ENCODE data around the gene ZNF488.

GRCh38 chr10:47406548-47406869, 22.4 kb upstream of the ZNF488 start:
- TF ChIP-seq, protein P1, sequence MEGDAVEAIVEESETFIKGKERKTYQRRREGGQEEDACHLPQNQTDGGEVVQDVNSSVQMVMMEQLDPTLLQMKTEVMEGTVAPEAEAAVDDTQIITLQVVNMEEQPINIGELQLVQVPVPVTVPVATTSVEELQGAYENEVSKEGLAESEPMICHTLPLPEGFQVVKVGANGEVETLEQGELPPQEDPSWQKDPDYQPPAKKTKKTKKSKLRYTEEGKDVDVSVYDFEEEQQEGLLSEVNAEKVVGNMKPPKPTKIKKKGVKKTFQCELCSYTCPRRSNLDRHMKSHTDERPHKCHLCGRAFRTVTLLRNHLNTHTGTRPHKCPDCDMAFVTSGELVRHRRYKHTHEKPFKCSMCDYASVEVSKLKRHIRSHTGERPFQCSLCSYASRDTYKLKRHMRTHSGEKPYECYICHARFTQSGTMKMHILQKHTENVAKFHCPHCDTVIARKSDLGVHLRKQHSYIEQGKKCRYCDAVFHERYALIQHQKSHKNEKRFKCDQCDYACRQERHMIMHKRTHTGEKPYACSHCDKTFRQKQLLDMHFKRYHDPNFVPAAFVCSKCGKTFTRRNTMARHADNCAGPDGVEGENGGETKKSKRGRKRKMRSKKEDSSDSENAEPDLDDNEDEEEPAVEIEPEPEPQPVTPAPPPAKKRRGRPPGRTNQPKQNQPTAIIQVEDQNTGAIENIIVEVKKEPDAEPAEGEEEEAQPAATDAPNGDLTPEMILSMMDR (IDR thresholded peaks at IDR 0.05): no peak
- TF ChIP-seq POLR2A (IDR thresholded peaks at IDR 0.05): no peak

Data from ovary (tissue), 3 donors.